GM19463 (cell line): ENCODE results near the gene KIAA1549.
"Not testable (repeated sequence)": the region's sequence is repeated elsewhere in the genome, so short reads cannot be mapped to it uniquely, and the experiment has no call there.

Source experiments
- ATAC-seq: cut with Tn5 transposase; IDR thresholded peaks from one replicate; pipeline ENCODE4 v1.9.1; 2021; ENCODE audit warnings: mild to moderate bottlenecking, moderate library complexity; ENCODE audit not compliant: unreplicated experiment

Gene KIAA1549

DNA sequence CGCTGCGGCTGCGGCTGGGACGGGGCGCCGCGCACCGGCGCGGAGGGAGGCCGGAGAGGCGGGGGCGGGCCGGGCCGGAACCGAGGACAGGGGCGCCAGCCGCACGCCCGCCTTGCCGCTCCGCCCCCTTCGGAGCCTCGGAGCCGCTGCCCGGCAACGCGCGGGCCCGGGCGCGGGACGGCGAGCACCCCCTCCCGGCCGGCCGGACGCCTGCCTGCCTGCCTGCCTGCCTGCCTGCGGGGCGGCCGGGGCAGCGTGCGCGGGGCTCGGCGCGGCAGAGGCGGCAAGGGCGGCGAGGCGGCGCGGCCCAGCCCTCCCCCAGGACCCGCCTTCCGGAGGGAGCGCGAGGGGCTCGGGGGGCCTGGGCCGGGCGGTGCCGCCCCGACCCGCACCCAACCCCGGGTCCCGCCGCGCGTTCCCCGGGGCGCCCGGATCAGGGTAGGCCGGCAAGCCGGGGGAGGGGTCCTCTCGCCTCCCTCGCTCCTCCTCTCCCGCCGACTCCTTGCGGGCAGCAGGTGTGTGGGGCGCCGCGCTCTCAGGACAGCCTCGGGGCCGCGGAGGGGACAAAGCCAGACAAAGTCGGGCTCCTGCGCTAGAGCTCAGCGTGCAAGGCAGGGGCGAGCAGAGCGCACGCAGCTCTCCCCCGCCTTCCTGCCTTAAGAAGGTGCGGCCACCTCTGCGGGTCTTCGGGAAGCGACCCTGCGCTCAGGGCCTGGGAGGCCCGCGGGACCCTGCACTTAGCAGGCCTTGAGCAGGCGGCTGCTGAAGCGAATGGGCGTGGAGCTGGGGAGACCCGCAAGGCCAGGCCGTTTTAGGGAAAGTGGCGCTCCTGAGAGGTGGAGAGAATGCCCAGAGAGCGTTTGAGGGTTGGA is at the start of gene KIAA1549:
TSS of gene KIAA1549 (minus strand) at position 58 of the 872 bp plus-strand sequence. CDS start 120 bp downstream, outside the sequence.
- peak; percentile 89 for ATAC-seq

DNA sequence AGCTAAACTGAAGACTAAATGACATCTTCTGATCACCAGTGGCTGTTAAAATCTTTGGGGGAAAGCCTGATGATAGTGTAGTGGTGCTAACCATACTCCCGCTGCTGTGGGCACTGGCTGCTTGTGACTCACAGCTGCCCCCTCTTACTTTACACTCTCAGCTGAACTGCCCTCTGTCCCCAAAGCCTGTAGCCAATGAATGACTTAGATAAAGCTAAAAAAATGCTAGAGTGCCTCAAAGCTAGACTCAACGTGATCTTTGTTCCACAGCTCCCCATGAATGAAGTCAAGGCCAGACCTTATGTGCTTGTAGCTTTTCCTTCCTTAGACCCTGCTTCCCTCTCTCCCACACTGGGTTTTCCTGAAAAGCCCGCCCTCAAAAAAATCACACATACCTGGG is 48.2 kb upstream of the KIAA1549 start:
- ATAC-seq, result no peak

GRCh38 chr7:139026551-139026950 is 45.4 kb upstream of the KIAA1549 start:
- no peak for ATAC-seq

DNA sequence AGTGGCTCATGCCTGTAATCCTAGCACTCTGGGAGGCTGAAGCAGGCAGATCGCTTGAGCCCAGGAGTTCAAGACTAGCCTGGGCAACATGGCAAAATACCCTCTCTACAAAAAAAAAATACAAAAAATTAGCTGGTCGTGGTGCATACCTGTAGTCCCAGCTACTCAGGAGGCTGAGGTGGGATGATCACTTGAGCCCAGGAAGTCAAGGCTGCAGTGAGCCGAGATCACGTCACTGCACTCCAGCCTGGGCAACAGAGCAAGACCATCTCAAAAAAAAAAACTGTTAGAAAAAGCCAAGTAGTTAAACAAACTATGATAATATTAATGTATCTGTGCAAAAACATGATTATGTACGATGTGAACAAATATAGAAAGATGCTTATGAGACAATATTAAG is 44.7 kb upstream of the KIAA1549 start:
- ATAC-seq, result not testable (repeated sequence)

- ATAC-seq, result no peak
These were observed 41.9 kb upstream of the KIAA1549 start for GRCh38 chr7:139023076-139023475.

GRCh38 chr7:139022286-139022685 is 41.1 kb upstream of the KIAA1549 start:
- no peak for ATAC-seq

DNA sequence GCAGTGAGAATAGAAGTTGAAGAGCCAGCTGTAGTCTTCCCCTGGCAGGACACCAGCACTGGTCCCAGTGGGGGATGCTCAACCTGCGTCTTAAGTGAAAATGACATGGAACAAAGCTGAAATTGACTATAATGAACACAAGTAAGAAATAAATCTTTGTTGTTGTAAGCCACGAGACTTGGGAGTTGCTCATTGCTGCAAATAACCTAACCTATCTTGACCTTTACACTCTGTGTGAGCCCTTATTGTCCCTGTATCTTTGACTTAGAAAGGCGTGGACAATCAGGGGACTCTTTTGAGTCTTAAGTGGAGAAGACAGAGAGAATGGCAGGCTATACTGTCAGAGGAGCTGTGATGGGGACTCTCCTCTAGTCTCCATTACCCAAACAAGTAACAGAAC is 37.7 kb upstream of the KIAA1549 start:
- ATAC-seq, result no peak

DNA sequence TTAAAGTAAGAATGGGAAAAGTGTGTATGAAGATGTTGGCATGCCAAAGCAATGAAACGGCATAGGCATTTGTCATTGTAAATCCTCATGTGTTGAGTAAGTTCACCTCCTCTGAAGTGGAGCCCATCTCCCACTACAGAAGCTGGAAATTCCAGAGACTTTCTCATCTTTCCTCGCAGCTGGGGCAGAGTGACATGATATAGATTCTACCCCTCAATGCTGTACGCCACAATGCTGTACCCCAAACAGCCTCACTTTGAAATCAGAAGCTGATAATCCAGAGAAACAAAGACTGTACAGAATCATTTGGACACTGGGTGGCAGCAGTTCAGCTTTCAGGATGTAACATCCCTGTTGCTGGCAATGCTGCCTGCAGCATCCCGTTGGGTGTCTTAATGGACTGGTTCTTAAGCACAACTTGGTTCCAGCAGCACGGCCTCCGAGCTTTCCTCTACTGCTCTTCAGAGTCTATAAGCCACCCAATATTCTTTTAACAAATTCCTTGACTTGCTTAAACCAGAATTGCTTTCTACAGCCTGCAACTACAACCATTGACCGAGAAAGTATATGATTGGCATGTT is 35.8 kb upstream of the KIAA1549 start:
- ATAC-seq, result peak; percentile 91

DNA sequence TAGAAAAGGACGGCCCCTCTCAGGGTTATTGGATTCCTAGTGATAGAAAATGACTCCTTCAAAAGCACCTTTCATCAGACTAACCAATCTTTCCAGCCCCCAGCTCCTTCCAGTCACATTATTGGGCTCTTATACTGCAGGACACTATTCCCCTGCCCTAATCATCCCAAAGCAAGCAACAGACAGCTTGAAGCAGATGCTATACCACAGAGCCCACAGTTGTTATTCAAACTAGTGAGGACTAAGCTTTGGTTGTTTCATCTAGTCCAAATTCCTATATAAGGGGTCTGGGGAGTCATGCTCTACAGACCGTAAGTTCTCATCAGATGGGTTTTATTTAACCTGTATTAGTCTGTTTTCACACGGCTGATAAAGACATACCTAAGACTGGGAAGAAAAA is 30.2 kb upstream of the KIAA1549 start:
- no peak for ATAC-seq

DNA sequence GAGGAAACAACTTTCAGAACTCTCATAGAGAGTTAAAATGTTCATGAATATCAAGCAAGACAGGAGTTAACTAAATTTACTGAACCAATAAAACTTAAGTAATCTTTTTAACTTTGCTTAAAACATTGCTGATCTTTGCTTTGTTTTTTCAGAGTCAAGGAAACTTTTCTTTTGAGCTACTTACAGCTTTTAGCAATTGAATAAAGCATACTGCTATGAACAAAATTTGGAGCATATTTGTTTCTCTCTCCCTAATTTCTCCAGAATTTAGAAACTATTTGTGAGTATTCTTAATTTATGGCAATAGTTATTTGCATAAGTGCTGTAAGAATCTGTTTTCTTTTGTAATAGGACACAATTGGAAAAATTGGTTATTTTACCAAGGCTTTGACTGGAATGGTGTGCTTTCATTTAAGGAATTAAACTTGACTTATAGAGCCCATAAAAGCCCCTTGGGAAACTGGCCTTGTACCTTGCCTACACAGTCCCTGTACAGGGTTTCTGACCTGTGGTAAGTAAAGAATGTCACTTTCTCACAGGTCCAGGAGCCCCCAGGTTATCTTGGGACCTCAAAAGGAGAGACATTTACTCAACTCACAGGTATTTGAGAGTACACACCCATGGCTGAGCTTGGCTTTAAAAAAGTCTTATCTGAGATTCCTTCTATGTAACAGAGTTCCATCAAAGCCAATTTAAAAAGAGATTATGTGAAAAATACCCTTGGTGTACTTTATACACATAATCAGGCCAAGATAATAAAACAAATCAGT is 23.3 kb upstream of the KIAA1549 start:
- ATAC-seq, result no peak

GRCh38 chr7:138999414-138999813 is 18.2 kb upstream of the KIAA1549 start:
- no peak for ATAC-seq

GRCh38 chr7:138992052-138992531 is 10.9 kb upstream of the KIAA1549 start:
- no peak for ATAC-seq

GRCh38 chr7:138987686-138988085 is 6.5 kb upstream of the KIAA1549 start:
- ATAC-seq, result no peak

DNA sequence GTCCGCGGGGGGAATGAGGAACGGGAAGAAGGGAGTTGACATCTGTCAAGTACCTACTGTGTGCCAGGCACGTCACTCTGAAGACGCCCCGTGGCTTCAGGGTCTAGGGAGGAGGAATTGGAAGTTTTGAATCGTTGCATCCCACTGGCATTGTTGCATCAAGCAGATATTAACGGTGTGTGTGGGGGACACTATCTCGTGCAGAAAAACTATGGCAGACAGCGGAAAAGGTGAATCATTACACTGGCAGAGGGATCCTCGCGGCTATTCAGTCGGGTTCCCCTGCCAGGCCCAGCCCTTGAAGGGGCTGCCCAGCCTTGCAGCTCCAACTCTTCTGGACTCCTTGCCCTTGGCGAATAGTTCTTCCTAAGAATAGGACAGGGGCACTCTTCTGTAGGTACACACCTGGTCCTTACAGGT is 1.0 kb upstream of the KIAA1549 start:
- no peak for ATAC-seq

DNA sequence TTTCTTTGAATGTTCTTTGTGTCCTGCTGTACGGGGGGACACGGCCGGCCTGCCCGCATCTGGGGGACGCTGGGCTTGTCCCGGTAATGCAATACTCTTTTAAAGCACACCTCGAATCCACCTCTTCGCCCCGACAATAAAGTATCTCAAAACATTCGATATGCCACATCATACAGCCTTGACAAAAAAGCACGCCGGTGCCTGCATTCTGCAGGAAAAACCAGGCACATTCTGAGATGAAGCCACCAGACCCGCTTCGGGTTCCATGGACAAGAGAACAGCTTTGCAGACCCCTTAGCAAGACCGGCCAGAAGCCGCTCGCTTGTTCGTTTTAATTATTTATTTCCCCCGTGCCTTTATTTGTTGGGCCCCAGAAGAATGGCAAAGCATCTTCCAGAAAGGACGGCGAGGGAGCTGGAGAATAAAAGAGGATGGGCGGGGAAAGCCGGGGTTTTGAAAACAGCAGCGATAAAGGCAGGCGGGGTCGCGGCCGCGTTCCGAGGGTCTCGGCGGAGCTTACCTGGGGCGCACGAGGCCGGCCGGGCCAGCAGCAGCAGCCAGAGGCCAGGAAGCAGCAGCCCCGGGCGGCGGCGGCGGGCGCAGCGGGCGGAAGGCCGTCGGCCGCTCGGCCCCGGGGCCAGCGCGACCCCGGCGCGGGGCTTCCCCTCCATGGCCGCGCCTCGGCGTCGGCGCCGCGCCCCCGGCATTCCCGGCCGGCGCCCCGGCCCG is 462 bp downstream of the KIAA1549 start:
- ATAC-seq, result peak; percentile 50

DNA sequence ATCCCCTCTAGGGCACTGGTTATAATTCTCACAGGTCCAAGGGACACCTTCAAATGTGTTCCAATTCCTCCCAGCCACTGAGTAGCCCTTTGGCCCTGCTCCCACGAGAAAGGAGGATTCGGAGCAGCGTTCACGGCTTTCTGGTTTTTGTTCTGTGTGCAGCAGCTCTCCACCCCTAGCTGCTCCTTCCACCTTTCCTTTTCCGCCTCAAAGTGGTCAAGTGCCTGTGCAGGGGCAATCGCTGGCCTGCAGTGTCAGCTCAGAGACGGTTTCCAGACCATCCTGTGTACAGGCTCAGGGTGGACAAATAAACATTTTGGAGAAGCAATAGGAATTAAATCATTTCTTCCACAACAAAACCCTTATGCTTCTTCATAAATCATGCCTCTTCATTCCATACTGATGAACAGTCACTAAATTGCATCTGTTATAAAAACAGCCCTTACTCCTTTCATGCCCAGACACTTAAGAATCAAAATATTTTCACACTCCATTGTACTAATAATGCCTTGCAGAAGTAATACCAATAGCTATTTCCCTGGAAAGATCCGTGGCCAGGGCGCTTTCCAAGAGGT is 1.1 kb downstream of the KIAA1549 start:
- no peak for ATAC-seq

DNA sequence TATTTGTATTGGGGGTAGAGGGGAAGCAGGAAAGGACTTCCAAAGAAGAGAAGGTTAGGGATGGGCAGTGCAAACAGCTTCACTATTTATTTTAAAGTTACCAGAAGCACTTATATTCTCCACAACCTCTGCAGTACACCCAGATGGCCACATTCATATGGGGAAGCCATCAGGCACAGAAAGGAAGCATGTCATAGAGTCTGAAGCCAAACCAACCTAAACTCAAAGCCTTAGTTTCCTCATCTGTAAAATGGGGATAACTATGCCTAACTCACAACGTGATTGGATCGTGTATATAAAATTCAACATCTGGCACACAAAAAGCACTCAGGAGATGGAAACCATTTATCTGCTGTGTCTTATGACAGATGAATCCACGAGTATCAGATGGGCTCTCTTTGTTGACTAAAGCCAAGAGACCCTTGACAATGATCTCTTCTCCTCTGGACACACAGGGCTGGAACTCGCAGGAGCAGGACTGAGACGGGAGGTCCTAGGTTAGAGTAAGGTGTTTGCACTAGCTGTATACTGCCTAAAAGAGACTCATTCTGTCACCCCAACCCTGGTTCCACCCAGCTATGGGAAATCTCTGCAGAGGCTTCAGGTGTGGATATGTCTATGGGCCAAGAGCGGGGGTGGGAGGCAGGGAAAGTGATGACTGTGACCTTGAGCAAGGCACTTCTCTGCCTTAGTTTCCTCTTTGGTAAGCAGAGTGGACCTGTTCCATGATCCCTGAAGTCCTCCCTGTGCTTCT is 1.8 kb downstream of the KIAA1549 start:
- ATAC-seq, result no peak

GRCh38 chr7:138978541-138979184 is 2.5 kb downstream of the KIAA1549 start:
- ATAC-seq, result no peak

GRCh38 chr7:138976161-138976560 is 5.0 kb downstream of the KIAA1549 start:
- not testable (repeated sequence) for ATAC-seq
